GM18499 (cell line): ENCODE measurements around the gene CRIP3.

Experiments
- ATAC-seq: cut with Tn5 transposase; IDR thresholded peaks from one replicate; pipeline ENCODE4 v1.9.1; 2021; ENCODE audit warnings: moderate number of reproducible peaks; ENCODE audit not compliant: insufficient read depth, unreplicated experiment

Gene CRIP3

DNA sequence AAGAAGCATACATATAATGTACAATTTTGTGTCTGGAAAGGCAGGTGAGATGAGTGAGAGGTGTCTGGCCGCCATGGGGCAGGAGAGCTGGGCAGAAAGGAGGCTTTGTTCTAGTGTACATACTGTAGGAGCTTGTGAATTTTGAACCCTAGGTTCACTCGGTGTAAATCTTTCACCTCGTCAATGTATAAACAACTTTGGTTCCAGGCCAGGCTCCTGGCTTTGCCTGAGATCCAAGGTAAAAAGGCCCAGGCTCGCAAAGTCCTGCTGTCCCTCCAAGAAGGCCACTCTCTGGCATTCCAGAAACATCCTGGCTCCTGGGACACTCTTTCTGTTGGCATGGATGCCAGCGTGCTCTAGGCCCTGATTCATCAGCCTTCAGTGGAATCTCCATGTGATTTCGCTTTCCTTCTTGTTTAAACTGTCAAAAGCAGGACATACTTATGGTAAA, 17.7 kb downstream of the CRIP3 start:
- no peak for ATAC-seq

DNA sequence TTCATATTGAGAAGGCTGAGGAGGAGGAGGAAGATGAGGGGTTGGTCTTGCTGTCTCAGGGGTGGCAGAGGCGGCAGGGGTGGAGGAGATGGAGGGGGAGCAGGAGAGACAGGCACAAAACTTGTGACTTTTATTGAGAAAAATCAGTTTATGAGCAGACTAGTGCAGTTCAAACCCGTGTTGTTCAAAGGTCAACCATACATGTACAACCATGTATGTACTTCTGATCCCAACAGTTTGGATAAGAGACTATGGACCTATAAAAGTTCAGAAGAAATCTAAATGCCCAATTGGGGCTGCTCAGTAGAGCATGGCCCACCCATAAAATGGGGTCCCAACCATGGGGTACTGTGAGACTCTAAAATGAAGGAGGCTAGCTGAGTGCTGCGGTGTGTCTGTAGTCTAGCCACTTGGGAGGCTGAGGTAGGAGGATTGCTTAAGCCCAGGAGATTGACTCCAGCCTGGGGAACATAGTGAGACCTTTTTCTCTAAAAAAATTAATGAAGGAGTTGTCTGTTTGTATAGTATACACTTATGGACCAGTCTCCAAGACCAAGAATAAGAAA, 18.2 kb downstream of the CRIP3 start:
- no peak for ATAC-seq

DNA sequence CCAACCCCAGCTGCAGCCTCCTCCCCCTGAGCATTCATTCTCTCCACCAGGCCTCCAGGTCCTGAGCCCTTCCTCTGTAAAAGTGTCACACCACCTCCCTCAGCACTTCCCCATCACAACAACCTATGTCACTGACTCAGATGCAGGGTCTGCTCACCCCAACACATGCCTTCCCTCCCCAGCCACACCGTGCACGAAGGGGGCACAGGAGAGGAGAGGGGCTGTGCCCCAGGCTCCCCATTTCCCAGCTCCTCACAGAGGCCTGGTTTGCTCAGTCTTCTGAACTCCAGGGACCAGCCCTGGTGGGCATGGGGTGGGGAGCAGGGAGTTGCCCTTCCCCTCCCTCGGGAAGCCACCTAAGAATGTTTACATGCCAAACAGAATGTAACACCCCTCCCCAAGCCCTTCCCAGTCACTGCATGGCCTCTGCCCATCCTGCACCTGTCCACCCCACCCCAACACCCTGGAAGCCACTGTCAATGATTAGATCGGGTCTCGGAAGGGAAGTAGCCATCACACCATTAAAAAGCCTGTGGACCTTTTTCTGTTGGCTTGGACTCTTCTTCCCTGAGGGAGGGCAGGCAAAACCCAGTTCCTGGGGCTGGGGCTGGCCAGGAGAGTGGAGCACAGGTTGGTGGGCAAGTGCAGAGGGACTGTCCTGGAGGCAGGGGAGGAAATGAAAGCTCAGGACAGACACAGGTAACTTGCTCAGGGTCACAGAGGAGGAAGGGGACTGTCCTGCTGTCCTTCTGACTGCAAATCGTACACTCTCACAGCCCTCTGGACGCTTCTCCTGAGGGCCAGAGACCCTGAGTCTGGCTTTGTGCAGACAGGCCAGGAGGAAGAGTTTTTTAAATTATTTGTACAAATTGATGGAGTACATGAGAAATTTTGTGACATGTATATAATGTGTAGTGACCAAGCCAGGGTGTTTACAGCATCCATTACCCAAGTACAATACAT, 20.6 kb downstream of the CRIP3 start:
- no peak for ATAC-seq

DNA sequence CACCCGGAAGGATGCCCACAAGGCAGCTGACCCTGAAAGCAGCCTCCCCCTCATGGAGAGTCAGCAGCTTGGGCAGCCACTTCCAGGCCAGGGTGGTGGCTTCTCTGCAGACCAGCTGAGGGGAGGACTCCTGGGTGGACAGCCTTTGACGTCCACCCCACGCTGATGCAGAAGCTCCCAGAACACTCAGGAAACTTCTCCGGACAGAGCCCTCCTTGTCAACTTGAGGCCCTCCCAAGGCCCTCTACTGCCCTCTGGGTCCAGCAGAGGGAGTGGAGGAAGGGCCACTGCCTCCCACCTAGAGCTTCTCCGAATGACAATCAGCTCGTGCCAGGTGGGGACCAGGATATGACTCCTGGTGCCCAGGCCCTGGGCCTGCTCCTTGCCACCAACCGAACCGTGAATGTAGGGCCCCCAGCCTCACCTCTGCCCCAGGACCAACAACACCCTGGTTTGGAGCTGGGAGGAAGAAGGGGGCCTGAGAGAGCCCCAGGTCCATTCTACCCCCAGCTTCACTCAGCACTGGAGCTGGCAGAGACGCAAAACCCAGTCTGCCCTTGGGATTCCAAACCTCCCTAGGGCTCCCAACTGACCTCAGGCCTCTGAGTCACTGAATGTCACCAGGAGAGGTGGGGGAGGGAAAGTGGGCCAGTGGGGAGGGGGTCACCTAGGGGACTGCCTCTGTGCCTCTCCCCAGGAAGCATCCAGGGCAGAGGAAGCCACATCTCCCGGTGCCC, 21.5 kb downstream of the CRIP3 start:
- ATAC-seq: no peak

DNA sequence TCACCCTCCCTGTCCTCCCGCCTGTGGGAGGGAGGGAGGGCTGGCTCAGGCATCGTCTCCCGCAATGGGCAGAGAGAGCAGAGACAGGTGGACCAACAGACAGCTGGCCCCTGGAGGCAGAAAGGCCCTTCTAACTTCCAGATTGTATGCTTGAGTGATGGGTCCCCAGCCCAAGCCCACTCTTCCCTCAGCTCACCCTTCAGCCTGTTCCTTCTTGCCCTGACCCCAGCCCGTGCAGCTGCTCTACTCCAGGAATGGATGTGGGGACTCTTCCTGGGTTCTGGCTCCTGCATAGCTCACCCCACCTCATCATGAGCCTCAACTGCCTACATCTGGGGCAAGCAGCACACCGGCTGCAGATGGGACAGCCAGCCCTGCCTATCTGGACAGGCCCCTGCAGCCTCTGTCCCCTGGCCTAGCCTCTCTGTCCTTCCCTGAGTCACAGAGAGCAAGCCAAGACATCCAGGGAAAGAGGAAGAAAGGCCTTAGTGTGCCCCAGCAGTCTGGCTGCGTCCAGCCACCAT, 22.1 kb downstream of the CRIP3 start:
- ATAC-seq: no peak

DNA sequence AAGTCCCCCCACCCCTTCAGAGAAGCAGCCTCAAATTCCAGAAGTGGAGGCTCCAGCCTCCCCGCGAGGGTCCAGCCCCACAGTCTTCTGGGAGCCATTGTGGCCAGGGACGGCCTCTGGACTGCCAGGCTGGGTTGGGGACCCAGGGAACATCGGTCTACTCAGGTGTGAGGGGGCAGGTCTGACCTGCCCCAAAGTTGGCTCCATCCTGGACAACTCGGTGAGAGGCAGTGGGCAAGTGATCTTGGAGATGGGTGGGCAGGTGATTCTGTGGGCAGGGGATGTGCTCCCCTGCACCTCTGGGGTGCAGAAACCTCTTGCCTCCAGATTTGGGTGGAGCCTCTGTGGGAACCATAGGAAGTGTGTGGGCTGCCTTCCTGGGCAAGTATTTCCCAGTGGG, 22.8 kb downstream of the CRIP3 start:
- ATAC-seq: no peak

DNA sequence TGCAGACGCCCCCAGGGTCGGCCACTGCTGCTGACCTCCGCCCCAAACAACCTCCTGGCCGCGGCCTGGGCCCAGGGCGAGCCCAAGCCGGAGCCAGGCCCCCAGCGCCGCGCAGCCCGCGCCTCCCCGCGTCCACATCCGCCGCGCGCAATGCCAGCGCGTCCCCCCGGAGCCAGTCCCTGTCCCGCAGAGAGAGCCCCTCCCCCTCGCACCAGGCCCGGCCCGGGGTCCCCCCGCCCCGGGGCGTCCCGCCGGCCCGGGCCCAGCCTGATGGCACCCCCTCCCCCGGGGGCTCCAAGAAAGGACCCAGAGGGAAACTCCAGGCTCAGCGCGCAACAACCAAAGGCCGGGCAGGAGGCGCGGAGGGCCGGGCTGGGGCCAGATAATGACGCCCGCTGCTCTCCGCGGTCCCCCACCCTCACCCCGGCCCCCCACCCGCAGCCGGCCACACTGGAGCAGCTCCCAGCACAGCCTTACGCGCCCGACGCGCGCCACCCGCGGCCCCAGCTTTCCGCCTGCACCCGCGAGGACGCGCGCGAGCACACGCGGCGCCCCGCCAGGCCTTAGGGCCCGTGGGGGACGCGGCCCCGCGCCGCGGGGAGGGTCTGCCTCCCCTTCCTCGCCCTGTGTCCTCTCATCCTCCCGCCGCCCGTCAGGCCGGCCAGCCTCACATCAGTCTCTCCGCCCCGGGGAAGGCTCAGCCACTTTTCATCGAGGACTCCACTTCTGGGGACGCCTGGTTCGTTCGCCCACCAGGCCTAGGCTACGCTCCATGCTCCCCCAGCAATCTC, 23.4 kb downstream of the CRIP3 start:
- no peak for ATAC-seq

DNA sequence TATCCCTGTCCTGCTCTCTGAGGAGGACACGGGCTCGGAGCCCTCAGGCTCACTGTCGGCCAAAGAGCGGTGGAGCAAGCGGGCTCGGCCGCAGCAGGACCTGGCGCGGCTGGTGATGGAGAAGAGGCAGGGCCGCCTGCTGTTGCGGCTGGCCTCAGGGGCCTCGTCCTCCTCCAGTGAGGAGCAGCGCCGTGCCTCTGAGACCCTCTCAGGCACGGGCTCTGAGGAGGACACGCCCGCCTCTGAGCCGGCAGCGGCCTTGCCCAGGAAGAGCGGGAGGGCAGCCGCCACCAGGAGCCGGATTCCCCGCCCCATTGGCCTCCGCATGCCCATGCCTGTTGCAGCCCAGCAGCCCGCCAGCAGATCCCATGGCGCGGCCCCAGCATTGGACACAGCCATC, 24.7 kb downstream of the CRIP3 start:
- ATAC-seq: no peak

DNA sequence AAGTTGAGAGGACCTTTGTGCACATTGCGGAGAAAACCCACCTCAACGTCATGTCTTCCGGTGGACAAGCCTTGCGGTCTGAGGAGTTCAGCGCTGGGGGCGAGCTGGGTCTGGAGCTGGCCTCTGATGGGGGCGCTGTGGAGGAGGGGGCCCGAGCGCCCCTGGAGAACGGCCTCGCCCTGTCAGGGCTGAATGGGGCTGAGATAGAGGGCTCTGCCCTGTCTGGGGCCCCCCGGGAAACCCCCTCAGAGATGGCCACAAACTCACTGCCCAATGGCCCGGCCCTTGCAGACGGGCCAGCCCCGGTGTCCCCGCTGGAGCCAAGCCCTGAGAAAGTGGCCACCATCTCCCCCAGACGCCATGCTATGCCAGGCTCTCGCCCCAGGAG, 25.1 kb downstream of the CRIP3 start:
- no peak for ATAC-seq

DNA sequence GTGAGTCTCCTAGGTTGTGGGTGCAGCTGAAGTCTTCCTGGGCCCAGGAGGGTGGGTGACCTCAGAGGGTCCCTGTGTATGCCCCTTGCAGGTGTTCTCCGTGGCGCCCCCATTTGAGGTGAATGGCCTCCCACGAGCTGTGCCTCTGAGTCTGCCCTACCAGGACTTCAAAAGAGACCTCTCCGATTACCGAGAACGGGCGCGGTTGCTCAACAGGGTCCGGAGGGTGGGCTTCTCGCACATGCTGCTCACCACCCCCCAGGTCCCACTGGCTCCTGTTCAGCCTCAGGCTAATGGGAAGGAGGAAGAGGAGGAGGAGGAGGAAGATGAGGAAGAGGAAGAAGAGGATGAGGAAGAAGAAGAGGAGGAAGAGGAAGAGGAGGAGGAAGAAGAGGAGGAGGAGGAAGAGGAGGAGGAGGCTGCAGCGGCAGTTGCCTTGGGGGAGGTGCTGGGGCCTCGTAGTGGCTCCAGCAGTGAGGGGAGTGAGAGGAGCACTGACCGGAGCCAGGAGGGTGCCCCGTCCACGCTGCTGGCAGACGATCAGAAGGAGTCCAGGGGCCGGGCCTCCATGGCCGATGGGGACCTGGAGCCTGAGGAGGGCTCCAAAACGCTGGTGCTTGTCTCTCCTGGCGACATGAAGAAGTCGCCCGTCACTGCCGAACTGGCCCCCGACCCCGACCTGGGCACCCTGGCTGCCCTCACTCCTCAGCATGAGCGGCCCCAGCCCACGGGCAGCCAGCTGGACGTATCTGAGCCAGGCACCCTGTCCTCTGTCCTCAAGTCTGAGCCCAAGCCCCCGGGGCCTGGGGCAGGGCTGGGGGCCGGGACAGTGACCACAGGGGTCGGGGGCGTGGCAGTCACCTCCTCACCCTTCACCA, 25.8 kb downstream of the CRIP3 start:
- ATAC-seq: no peak

DNA sequence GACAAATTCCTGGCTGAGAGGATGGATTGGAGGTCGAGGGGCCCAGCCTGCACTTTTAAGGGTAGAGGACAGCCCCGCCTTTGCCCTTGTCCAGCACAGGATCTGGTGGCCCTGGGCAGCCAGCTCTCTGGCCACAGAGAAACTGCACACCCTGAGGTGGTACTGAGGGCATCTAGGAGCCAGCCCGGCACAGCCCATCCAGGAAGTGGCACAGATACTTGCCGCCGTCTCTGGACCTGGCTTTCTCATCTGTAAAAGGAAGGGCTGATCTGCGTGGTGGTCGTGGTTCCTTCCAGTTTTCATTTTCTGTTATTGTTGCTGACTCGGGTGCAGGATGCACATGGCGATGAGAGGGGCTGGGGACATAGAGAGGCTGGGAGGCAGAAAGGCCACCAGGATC, 26.6 kb downstream of the CRIP3 start:
- ATAC-seq: no peak

DNA sequence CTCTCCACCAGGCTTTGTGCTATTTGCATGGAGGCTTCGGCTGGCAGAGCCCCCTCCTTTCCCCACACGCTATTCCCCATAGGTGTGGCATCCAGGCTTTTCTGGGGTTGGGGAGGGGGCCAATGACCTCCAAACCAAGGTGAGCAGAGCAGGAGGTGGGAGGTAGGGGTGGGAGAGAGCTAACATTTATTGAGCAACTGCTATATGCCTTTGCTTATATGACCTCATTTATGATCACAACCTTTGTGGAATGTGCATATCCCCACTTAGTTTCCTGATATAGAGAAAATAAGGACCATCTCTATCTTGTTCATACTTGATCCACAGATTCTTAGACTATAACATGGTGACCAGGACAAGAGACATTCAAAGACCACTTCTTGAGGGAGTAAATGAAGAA, 28.4 kb downstream of the CRIP3 start:
- no peak for ATAC-seq

DNA sequence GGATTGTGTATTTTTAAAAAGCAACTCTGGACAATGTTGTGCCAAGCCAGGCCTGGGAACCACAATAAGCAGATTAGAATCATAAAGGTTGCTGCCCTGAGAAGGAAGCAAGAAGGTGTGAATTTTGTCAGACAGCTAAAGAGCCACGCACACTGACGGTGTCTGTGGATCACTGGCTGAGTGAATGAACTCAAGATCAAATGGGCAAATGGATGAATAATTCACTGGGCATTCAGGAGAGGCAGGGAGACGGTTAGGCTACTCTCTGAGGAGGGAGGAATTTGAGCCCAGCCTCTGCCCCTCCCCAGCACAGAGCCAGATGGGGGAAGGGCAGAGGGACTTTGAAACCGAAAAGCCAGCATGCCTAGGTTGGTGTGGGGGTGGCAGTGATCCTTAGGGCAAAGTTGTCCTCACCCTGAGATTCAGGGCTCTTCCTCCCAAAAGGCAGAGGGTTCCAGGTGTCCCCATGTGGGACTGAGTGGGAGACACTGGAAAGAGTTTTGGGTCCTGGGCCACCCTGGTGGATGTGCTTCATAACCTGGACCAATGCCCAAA, 30.0 kb downstream of the CRIP3 start:
- no peak for ATAC-seq

DNA sequence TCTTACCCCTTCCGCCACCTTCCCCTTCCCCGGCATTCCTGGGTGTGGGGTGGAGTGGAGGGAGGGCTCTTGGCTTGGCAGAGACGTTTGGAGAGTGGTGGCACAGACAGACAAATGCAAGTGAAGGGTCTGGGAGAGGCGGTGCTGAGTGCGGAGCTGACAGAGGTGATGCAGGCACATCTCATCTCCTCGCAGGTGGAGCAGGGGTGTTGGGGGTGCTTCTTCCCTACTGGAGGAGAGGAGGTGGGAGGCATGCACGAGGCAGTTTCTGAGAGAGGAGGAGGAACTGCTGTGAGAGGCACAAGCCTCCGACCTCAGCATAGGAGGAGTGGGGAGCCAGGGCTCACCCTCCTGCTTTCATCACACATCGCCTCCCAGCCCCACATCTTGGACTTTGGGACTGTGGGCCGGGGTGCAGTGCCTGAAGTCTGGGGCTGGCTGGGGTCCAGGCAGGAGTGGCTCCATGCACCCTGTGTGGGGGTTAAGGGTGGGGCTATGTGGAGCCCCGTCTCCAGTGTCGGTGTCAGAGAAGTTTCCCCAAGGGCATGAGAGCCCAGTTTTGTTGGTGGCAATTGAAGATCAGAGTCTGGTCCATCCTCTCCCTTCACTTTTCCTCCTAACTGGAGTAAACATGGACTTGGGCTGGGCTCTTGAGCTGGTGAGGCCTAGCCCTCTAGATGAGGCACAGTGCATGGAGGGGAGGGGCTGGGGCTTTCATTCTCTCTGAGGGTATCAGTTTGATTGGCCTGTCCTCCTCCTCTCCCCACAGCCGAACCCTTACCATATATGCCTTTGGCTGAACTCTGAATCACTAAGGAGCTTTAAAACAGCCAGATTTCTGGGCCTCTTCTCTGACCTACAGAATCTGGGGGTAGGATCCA, 30.7 kb downstream of the CRIP3 start:
- ATAC-seq: no peak

DNA sequence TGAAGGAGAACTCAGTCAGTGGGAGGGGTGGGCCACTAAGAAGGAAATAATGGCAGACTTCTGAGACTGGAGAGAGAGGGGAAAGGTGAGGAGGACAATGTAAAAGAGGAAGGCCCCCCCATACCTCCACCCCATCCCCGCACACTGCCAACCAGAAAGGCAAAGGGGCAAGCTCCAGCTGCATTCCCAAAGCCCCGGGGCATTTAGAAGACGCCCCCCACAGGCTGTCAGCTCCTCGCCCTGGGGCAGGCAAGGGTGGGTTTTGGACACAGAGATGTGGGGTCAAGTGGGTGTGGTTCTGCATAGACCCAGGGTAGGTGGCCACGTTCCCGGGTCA, 31.4 kb downstream of the CRIP3 start:
- no peak for ATAC-seq

DNA sequence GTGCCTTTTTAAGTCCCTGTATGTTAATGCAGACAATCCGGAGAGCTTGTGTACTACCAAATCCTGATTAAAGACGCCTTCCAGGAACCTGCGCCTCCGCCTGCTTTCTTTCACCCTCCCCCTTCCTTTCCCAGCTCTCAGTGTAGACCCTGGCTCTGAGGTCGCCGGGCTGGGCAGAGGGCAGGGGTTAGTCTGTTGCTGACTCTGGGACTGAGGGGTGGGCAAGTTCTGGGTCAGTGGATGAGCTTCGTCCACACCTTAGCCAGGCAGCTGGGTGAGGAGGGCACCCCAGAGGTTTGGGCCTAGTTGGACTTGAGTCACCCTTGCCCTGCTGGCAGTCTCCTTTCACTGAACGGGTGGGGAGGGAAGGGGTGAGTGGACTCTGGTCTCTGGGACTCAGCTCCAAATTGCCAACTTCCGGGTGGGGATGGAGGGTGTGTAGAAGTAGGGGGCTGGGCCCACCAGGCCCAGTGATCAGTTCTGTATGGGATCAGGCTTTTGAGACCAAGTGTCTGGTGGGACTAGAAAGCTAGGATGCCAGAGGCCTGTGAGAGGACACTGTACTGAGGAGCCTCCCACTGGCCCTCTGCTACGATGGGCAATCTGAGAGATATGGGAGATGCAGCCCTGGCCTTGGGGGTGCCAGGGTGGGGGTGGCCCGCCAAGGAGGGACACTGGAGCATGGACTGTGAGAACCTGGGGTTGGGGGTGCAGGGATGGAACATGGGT, 31.9 kb downstream of the CRIP3 start:
- no peak for ATAC-seq

DNA sequence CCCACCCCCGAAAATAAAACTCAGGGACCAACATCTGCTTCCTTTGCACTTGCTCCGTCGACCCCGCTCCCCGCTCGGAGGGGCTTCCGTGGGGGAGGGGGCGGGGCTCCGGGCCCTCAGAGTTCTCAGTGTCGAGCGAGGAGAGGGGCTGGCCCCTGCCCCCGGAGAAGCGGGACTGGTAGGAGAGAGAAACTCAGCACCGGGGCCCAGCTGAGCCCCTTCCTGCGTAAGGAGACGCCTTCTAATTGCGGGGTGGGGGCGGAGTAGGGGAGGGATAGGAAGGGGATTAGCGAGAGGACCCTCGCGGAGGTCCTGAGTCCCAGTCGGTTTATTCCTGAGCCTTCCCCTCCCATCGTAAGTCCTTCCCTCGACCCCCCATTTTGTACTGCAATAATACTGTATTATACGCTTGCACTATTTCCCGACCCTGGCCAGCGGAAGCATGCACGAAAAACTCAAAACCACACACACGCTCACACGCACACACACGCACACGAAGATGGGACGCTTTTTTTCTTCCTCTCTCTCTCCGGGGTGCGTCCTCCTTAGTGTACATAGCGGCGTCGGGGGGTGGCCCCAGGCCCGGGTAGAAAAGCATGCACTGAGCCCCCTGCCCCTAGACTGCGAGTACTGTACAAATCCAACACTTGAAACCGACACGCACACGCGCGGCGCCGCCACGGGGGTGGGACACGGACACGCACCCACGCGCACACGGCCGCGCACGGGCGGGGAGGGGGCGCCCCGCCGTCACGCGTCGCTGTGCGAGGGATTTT, 32.6 kb downstream of the CRIP3 start:
- ATAC-seq: no peak
